ENCODE data around the gene NOL9. TPM values are rescaled to one million over a fixed set of nuclear protein-coding genes. Genes with fewer than 3 reads are reported as not detected.

Gene NOL9
- total RNA-seq, 3 donors from 2014 or later (not counting 1 experiment from before 2014, with no cell fraction given): 40.7 to 53.3 (median 52.0) TPM

DNA sequence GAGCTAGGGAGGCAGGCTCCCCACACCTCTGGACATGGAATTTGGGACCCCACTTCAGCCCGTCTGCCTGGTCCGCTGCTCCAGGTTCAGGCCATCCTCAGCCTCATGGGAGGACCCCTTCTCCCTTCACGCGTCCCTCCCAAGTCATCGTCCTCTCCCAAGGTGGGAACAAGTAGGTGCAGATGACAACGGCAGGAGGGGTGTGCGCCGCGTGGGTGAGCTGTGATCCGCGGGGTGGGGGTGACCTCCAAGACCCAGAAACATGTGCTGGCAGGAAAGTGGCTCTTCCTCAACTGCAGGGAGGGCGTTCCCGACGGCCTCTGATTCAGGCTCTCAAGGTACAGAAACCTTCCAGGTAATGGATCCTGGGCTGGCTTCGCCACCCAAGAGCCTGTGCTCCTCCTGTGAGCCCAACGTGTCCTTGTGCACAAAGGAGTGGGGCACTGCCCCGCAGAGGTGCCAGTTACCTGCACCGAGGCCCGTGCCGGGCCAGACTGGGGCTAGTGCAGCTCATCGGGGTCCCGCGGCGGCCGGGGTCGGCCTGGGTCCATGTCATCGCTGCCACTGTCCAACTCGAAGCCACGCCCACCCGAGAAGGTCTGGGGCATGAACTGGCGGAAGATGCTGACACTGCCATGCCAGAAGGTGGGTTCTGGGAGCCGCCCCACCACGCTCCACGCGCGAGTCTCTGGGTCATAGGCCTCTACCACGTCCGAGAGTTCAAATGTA lies 38.7 kb upstream of the NOL9 start:
- H3K4me3 ChIP-seq (ENCODE audit: low read length): no peak overlapping the region
- peaks cover 65% of the 10 kb centered on the region for H3K36me3 ChIP-seq (ENCODE audit: control insufficient read depth, insufficient read depth, low read length)
- no peak overlapping the region for H3K27ac ChIP-seq (ENCODE audit: low read length)
- no peaks in the 10 kb centered on the region for H3K27me3 Mint-ChIP-seq (ENCODE audit: low read depth in 2 of 2)
- ATAC-seq (no peak), DNase-seq (no peak)
- TF ChIP-seq, protein P1, sequence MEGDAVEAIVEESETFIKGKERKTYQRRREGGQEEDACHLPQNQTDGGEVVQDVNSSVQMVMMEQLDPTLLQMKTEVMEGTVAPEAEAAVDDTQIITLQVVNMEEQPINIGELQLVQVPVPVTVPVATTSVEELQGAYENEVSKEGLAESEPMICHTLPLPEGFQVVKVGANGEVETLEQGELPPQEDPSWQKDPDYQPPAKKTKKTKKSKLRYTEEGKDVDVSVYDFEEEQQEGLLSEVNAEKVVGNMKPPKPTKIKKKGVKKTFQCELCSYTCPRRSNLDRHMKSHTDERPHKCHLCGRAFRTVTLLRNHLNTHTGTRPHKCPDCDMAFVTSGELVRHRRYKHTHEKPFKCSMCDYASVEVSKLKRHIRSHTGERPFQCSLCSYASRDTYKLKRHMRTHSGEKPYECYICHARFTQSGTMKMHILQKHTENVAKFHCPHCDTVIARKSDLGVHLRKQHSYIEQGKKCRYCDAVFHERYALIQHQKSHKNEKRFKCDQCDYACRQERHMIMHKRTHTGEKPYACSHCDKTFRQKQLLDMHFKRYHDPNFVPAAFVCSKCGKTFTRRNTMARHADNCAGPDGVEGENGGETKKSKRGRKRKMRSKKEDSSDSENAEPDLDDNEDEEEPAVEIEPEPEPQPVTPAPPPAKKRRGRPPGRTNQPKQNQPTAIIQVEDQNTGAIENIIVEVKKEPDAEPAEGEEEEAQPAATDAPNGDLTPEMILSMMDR (IDR thresholded peaks at IDR 0.05): no peak
- no peaks in the 10 kb centered on the region for H3K27me3 ChIP-seq (ENCODE audit: control insufficient read depth, insufficient read depth, low read length)
- no peaks in the 10 kb centered on the region for H3K9me3 ChIP-seq (ENCODE audit: control insufficient read depth, insufficient read depth, low read length)
- no peak overlapping the region for H3K4me3 Mint-ChIP-seq
- no peaks in the 10 kb centered on the region for H3K9me3 Mint-ChIP-seq
- intact Hi-C loops (cut with micrococcal nuclease): no loop called here
- no peak overlapping the region for H3K27ac Mint-ChIP-seq
- peaks cover 35% of the 10 kb centered on the region for H3K4me1 ChIP-seq (ENCODE audit: control insufficient read depth, insufficient read depth, low read length)
- H3K4me1 Mint-ChIP-seq: peaks cover 28 to 45% of the 10 kb centered on the region in 2 donors
- no peaks in the 10 kb centered on the region for H3K36me3 Mint-ChIP-seq
- whole genome bisulfite sequencing (ENCODE audit: insufficient coverage): 96% methylated on average over 38 of the region's 38 CpGs

DNA sequence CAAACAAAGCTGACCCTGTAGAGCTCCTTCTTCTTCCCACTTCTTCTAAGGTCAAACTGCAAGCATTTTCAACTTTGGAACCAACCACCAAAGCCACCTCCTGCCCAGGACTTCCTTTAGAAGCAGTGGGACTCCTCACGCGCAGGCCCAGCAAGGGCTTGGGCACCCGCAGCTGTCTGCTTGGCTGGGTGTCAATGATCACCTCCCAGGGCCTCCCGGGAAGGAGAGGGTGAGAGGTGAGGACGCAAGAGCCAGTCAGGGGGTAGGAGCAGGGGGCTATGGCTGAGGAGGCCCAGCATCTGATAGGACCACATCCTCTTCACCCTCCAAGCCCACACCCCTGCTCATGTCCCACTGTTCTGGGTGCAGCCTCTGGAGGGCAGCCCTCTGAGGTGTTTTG lies 38.1 kb upstream of the NOL9 start:
- H3K27ac ChIP-seq (ENCODE audit: low read length): no peak overlapping the region
- no peaks in the 10 kb centered on the region for H3K27me3 ChIP-seq (ENCODE audit: control insufficient read depth, insufficient read depth, low read length)
- 21% methylated on average over 5 of the region's 5 CpGs for whole genome bisulfite sequencing (ENCODE audit: insufficient coverage)
- Mint-ChIP-seq H3K4me1 (peaks cover 28 to 45% of the 10 kb centered on the region in 2 donors), H3K4me3 (peak overlapping the region; percentile 21), H3K27ac (peak overlapping the region in 1 of 2 donors; percentile 33), H3K36me3 (no peaks in the 10 kb centered on the region), H3K27me3 (ENCODE audit: low read depth in 2 of 2) (no peaks in the 10 kb centered on the region), H3K9me3 (no peaks in the 10 kb centered on the region)
- H3K4me3 ChIP-seq (ENCODE audit: low read length): no peak overlapping the region
- ATAC-seq (peak in 1 of 3 donors; percentile 26), DNase-seq (no peak)
- intact Hi-C loops (cut with micrococcal nuclease): no loop called here
- H3K9me3 ChIP-seq (ENCODE audit: control insufficient read depth, insufficient read depth, low read length): no peaks in the 10 kb centered on the region
- H3K36me3 ChIP-seq (ENCODE audit: control insufficient read depth, insufficient read depth, low read length): peaks cover 64% of the 10 kb centered on the region
- TF ChIP-seq, protein P1 (IDR thresholded peaks at IDR 0.05): no peak
- H3K4me1 ChIP-seq (ENCODE audit: control insufficient read depth, insufficient read depth, low read length): peaks cover 31% of the 10 kb centered on the region

DNA sequence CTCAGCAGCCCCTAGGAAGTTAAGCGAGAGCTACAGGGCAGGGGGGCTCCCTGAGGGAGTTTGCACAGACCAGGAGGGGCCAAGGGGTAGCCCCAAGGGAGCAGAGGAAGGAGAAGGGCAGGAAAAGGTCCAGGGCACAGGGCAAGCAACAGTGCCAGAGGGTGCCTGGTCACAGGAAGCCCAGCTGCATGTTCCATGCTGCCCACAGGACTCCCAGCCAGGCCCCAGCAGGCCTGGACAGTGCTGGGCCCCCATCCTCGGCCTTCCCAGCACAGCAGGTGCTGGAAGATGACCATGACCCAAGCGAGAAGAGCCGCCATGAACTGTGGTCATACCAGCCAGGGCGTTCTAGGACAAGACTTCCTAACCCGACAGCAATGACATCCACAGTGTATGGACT lies 37.3 kb upstream of the NOL9 start:
- H3K36me3 ChIP-seq (ENCODE audit: control insufficient read depth, insufficient read depth, low read length): peaks cover 60% of the 10 kb centered on the region
- ATAC-seq (no peak), DNase-seq (no peak)
- Mint-ChIP-seq H3K9me3 (no peaks in the 10 kb centered on the region), H3K36me3 (no peaks in the 10 kb centered on the region), H3K4me1 (peaks cover 28 to 45% of the 10 kb centered on the region in 2 donors), H3K27me3 (ENCODE audit: low read depth in 2 of 2) (no peaks in the 10 kb centered on the region), H3K27ac (peak overlapping the region in 1 of 2 donors; percentile 33), H3K4me3 (no peak overlapping the region)
- WGBS (ENCODE audit: insufficient coverage): 92% methylated on average over 6 of the region's 6 CpGs
- H3K4me1 ChIP-seq (ENCODE audit: control insufficient read depth, insufficient read depth, low read length): peaks cover 27% of the 10 kb centered on the region
- no peaks in the 10 kb centered on the region for H3K27me3 ChIP-seq (ENCODE audit: control insufficient read depth, insufficient read depth, low read length)
- TF ChIP-seq, protein P1 (IDR thresholded peaks at IDR 0.05): no peak
- no peak overlapping the region for H3K4me3 ChIP-seq (ENCODE audit: low read length)
- H3K9me3 ChIP-seq (ENCODE audit: control insufficient read depth, insufficient read depth, low read length): no peaks in the 10 kb centered on the region
- intact Hi-C loops (cut with micrococcal nuclease): no loop called here
- peak overlapping the region; percentile 3 for H3K27ac ChIP-seq (ENCODE audit: low read length)

Data from natural killer cell (primary cell).